Measurements from ENCODE around the gene UGCG.
"Not testable (repeated sequence)": the region's sequence is repeated elsewhere in the genome, so short reads cannot be mapped to it uniquely, and the experiment has no call there.

Gene UGCG

GRCh38 chr9:111957856-111958631 lies 61.4 kb downstream of the UGCG start:
- no peak for FAIRE-seq

DNA sequence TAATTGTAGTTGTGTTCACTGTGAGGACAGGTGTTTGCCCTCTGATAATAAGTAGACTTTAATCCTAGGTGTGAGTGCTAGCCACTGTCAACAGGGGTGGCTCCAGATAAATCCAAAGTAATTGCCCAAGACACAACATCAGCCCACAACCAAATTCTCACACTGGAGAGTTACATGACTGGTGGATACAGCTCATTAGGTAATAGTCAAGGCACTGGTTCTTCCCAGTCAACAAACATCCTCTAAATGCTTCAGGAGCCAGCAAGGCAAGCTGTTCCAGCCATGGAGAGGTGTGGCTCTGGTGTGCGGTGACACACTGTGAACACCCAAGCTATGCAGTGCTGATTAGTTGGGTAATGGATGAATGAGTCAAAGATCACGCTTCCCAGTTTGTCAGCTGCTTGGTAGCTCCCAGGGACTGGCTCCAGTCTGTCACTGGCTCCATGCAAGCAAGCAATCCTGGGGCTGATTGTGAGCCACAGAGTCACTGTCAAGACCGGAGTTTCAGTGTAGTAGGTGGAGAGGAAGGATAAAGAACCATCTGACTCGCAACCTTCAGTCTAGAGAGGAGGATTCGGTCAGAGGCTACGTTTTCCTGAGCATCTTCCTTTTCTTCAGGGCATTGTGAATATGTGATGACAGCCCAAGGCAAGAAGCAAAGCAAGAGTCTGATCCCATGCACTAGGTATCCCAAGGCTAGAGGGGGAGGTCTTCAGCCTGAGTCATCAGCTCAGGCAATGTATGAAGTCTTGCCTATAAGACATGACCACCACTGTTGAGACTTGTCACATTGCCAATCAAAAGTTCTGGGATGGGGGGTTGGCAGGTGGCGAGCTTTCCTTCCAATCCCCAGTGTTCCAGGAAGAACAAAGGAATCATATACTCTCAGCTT lies 63.1 kb downstream of the UGCG start:
- no peak for FAIRE-seq

GRCh38 chr9:111960485-111960884 lies 63.9 kb downstream of the UGCG start:
- FAIRE-seq = not testable (repeated sequence)

DNA sequence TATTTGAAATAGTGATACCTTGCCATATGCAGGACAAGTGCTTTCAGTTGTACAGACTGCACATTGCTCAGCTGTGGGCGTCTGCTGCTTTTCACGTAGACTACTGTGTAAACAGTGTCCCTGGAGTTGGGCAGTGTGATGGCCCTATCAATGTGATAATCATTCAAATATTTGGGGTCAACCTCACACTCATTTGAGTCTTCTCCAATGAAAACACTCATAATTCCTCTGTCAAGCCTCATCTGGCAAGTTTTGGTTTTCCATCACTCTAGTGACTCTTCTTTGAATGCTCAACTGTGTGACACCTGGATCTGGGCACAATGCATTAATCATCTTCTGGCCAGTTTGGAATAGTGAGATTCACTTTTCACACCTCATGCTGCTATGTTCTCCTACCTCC lies 64.4 kb downstream of the UGCG start:
- FAIRE-seq = no peak

- no peak for FAIRE-seq
Observed at GRCh38 chr9:111961575-111961974, 65.0 kb downstream of the UGCG start.

GRCh38 chr9:111962021-111962420 lies 65.4 kb downstream of the UGCG start:
- no peak for FAIRE-seq

- no peak for FAIRE-seq
Observed at GRCh38 chr9:111963995-111964394, 67.4 kb downstream of the UGCG start.

DNA sequence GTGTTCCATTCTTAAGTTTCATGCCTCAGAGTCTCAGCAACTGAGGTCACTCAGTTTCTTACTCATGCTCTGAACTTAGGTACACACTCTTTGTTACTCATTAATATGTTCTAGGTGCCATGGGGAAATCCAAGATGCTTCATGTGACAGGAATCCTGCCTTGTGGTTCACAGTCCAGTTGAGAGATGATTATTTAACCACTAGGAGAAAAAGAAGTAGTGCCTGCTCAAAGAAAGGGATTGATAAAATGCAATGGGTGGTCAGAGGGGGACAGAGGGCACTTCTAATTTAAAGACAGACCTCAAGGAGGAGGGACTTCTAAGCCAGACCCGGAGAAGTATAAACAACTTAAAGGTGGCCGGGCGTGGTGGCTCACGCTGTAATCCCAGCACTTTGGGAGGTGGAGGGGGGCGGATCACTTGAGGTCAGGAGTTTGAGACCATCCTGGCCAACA lies 69.0 kb downstream of the UGCG start:
- no peak for FAIRE-seq

GRCh38 chr9:111966124-111966723 lies 69.6 kb downstream of the UGCG start:
- no peak for FAIRE-seq

DNA sequence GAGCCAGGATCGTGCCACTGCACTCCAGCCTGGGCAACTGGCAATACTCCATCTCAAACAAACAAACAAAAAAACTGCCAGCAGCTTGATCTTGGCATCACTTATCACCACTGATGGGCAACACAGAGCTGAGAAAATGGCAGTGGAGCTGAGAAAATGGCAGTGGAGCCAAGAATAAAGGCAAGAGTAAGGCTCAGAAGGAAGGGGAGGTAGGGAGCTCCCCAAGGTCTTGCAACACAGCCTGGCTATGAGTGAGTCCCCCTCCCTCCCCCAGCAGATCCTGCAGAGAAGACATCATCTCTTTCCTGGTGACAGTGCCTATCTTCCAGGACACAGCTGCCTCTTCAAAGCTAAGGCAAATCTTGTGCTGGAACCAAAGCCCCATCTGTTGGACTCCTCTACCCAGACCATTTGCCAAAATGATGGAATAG lies 70.3 kb downstream of the UGCG start:
- FAIRE-seq = no peak

GRCh38 chr9:111967621-111968020 lies 71.0 kb downstream of the UGCG start:
- no peak for FAIRE-seq

DNA sequence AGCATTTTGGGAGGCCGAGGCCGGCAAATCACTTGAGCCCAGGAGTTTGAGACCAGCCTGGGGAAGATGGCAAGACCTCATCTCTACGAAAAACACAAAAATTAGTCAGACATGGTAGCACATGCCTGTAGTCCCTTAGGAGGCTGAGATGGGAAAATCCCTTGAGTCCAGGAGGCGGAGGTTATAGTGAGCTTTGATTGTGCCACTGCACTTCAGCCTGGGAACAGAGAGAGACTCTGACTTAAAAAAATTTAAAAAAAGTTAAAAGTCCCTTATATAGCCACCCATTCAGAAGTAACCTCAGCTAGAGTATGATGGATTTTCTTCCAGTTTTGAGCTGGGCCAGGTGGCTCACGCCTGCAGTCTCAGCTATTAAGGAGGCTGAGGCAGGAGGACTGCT lies 72.4 kb downstream of the UGCG start:
- no peak for FAIRE-seq

- no peak for FAIRE-seq
Observed at GRCh38 chr9:111969622-111970021, 73.0 kb downstream of the UGCG start.

- no peak for FAIRE-seq
Observed at GRCh38 chr9:111970827-111971226, 74.2 kb downstream of the UGCG start.

DNA sequence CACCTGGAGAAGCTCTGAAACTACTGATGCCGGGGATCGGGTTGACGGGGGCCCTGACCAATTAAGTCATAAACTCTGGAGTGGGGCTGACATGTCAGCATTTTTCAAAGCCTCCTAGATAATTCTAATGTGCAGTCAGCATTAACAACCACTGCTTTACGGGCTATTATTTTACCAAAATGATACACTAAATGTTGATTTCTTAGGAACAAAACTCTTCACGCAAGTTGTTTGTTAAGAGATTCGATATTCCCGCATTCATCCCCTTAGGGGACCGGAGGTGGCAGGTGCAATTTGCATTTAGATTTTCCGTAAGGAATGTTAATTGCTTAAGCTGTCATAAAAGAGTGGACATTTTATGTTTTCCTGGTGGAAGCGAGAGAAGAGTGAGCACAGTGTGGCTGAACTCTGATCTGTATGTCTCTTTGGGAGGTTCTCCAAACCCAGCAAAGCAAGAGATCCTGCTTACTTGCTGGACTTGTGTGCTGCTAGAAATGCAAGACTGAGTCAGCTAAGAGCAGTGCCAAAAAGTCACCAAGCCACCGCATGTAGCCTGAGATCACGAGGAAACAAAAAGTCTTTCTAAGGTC lies 77.6 kb downstream of the UGCG start:
- no peak for FAIRE-seq

DNA sequence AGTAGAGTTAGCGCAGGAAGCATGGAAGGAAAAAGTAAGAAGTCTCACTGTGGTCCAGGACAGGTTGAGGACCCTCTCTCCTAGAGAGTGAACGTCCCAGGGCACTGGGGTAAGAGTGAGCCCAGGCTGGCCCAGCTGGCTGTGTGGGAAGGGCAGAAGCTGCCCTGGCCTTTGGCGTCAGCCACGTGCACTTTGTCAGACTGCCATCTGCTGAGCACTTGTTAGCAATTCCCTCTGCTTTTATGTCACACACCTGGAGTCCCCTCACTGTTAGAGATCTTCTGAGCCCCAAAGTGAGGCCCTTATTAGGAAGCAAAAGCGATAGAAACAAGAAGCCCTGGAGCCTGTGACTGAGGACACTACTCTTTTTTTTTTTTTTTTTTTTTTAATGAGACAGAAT lies 79.1 kb downstream of the UGCG start:
- no peak for FAIRE-seq

- no peak for FAIRE-seq
Observed at GRCh38 chr9:111978616-111979015, 82.0 kb downstream of the UGCG start.

DNA sequence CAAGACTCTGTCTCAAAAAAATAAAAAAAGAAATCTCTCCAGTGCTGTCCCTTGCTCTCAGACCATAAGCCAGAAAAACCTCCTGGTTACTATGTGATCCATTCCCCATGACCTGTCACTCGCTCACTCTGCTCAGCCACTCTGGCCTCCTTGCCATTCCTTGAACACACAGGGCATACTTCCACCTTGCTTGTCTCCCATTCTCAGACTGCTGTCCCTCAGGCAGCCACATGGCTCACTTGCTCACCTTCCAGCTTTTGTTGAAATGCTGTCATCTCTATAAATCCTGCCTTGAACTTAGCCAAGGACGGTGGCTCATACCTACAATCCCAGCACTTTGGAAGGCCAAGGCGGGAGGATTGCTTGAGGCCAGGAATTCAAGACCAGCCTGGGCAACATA lies 82.9 kb downstream of the UGCG start:
- FAIRE-seq = no peak

DNA sequence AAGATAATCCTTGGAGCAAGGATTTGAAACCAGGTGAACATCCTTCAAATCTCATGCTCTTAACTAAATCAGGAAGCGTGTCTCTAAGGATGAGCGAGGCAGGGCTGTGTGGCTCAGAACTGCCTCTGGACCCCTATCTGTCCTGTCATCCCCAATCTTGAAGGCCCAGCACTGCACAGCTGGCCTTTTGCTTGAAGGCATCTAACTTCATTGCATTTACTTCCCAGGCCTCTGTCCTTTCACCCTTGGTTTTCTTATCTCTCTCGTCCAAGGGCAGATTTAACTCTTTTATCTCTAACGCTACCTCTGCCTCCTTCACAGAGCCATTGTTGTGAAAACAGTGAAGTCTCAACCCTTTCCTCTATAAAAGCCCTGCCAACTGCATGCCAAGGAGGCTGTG lies 83.8 kb downstream of the UGCG start:
- no peak for FAIRE-seq

GRCh38 chr9:111983484-111983908 lies 86.9 kb downstream of the UGCG start:
- FAIRE-seq = no peak

DNA sequence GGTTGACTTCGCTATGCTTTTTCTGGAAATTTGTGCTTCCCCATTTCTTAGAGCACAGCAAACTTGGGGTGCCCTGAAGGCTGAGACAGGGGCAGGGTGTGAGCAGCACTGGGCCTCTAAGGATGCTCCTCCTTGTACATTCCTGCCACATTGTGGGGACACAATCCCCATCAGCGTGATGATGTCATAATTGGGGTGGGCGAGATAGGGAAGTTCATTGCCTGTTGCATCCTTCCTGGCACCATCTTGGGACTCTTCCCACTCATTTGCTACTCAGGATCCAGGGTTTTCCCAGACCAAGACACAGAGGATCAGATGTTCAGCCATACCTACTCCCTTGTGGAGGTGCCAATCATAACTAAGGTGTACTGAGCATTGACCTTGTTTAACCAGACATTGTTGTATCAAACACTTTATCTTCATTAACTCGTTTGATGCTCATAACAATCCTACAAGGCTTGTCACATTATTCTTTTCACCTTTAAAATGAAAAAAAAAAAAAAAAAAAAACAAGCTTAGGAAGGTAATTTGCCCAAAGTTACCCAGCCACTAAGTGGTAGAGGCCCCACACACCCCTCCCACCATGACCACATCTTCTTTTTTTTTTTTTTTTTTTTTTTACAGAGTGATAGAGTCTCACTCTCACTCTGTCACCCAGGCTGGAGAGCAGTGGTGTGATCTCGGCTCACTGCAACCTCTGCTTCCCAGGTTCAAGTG lies 87.6 kb downstream of the UGCG start:
- no peak for FAIRE-seq
